Measurements from ENCODE around the gene ELK3. TPM values are rescaled to one million over a fixed set of nuclear protein-coding genes. Genes with fewer than 3 reads are reported as not detected.

Gene ELK3
- total and polyA plus RNA-seq, 2 experiments from 2014 or later: 5.5 to 8.3 TPM

DNA sequence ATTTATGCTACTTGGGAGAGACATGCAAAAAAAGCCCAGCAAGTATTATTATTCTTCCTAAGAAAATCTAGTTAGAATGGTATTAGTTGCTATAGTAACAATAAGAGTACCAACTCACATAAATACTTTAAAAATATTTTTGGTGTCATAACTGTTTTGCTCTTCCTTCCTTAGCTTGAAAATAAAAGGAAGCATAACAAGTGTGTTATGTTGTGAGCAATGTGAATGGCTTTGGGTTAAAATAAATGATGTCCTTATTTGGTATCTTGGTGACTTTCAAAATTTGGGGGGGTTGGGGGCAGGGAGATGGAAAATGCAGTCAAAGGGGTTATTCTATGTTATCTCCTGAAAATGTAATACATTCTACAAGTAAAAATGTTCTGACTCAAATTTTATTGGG is 91.0 kb downstream of the ELK3 start (continued):
- TF ChIP-seq, protein P1, sequence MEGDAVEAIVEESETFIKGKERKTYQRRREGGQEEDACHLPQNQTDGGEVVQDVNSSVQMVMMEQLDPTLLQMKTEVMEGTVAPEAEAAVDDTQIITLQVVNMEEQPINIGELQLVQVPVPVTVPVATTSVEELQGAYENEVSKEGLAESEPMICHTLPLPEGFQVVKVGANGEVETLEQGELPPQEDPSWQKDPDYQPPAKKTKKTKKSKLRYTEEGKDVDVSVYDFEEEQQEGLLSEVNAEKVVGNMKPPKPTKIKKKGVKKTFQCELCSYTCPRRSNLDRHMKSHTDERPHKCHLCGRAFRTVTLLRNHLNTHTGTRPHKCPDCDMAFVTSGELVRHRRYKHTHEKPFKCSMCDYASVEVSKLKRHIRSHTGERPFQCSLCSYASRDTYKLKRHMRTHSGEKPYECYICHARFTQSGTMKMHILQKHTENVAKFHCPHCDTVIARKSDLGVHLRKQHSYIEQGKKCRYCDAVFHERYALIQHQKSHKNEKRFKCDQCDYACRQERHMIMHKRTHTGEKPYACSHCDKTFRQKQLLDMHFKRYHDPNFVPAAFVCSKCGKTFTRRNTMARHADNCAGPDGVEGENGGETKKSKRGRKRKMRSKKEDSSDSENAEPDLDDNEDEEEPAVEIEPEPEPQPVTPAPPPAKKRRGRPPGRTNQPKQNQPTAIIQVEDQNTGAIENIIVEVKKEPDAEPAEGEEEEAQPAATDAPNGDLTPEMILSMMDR (conservative IDR thresholded peaks at IDR 0.05; ENCODE audit: low read depth in 2 of 2): no peak

DNA sequence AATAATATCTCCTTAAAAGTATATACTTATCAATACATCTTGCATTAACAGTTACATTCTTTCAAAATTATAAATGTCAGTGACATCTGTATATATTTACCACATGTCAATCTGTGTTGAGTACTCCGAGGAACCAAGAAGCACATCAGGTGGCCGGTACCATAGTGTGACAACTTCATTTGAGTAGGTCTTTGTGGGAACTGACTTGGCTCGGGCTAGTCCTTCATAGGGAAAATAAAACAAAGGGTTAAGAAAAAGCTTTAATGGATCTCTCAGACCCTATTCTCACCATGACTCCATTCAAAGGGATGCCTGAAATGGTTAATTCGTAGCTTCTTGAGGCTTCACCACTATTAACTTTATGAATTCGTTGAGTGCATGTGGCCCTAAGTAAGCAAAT is 94.9 kb downstream of the ELK3 start:
- H3K9me2 ChIP-seq (ENCODE audit: insufficient read depth): no peaks in the 10 kb centered on the region
- H3K4me1 ChIP-seq (ENCODE audit: insufficient read depth): peaks cover 6% of the 10 kb centered on the region; the same call in 1 of the 2 replicates
- no peak overlapping the region for H3K27ac ChIP-seq (ENCODE audit: low read depth)
- peaks cover 19% of the 10 kb centered on the region for H3K36me3 Mint-ChIP-seq (ENCODE audit: low read depth)
- no peaks in the 10 kb centered on the region for H3F3A ChIP-seq (replicated peaks; ENCODE audit: low read depth)
- H3K27me3 ChIP-seq (ENCODE audit: insufficient read depth): no peaks in the 10 kb centered on the region
- H3K4me2 ChIP-seq: no peak overlapping the region
- H3K79me2 ChIP-seq (replicated peaks; ENCODE audit: insufficient read depth): no peaks in the 10 kb centered on the region
- H3K4me1 Mint-ChIP-seq: peaks cover 3% of the 10 kb centered on the region; the same call in 2 of the 3 replicates
- H3K4me3 Mint-ChIP-seq: no peak overlapping the region
- DNase-seq (ENCODE audit: low spot score) (no peak), ATAC-seq (peak; percentile 55; the same call in 2 of the 3 replicates)
- H3K27me3 Mint-ChIP-seq (ENCODE audit: insufficient read depth, low read depth, poor library complexity): peaks cover 3% of the 10 kb centered on the region
- no peak overlapping the region for H2AFZ ChIP-seq
- H3K4me3 ChIP-seq: no peak overlapping the region
- peaks cover 6% of the 10 kb centered on the region; the same call in 1 of the 2 replicates for H3K36me3 ChIP-seq (ENCODE audit: insufficient read depth)
- H3K27ac Mint-ChIP-seq: no peak overlapping the region
- no peaks in the 10 kb centered on the region for H3K9me3 Mint-ChIP-seq
- no peaks in the 10 kb centered on the region for H4K20me1 ChIP-seq (replicated peaks; ENCODE audit: insufficient read depth)
- TF ChIP-seq JUNB (IDR thresholded peaks at IDR 0.05; ENCODE audit: unreplicated experiment) (no peak), REST (IDR thresholded peaks at IDR 0.05; ENCODE audit: unreplicated experiment) (no peak), ZNF114 (CRISPR knock-in tag; IDR thresholded peaks at IDR 0.05) (no peak), ZNF462 (CRISPR knock-in tag; IDR thresholded peaks at IDR 0.05) (no peak), EZH2 (IDR thresholded peaks at IDR 0.05; ENCODE audit: low read depth, unreplicated experiment) (no peak), STAT1 (IDR thresholded peaks at IDR 0.05; ENCODE audit: unreplicated experiment) (no peak), POLR2AphosphoS5 (IDR thresholded peaks at IDR 0.05; ENCODE audit: low read depth) (no peak), CREB1 (CRISPR knock-in tag; IDR thresholded peaks at IDR 0.05; ENCODE audit: low read depth) (no peak), NANOG (IDR thresholded peaks at IDR 0.05; ENCODE audit: borderline replicate concordance) (no peak), ZNF331 (CRISPR knock-in tag; IDR thresholded peaks at IDR 0.05; ENCODE audit: low read depth) (no peak)
- TF ChIP-seq, protein P1 (conservative IDR thresholded peaks at IDR 0.05; ENCODE audit: low read depth in 2 of 2): no peak

Measured in GM23338 (cell line).